ENCODE results near the gene IL17RB.

- TF ChIP-seq CTCF (IDR thresholded peaks at IDR 0.05; ENCODE audit: insufficient read depth, low read length, poor library complexity, severe bottlenecking) = no peak
- TF ChIP-seq EZH2phosphoT487 (conservative IDR thresholded peaks at IDR 0.05; ENCODE audit: low read length) = no peak
Measured at GRCh38 chr3:53820756-53821580, 25.4 kb upstream of the IL17RB start.
